Breast epithelium (tissue), 4 donors: ENCODE results near the gene ABCA13. TPM values are rescaled to one million over a fixed set of nuclear protein-coding genes. Genes with fewer than 3 reads are reported as not detected.

Experiments used
- DNase-seq, 2 donors: peaks; one replicate each; pipeline ENCODE4 v3.0.0-alpha.2; 2019; ENCODE audit warnings: low spot score in 2 of 2
- H3K27ac ChIP-seq, 2 donors: fragments of 200-600 bp; sonication (generic) in 1 of 2; one replicate each; pipeline ENCODE4 v1.5.1; 2016 to 2019; ENCODE audit warnings: mild to moderate bottlenecking in 1 of 2
- H3K27me3 ChIP-seq, 2 donors: fragments of 200-600 bp; sonication (generic) in 1 of 2; one replicate each; pipeline versions ENCODE4 v1.5.1 to v1.6.0; 2017 to 2019; ENCODE audit warnings: control low read depth in 1 of 2, mild to moderate bottlenecking in 1 of 2
- H3K36me3 ChIP-seq: fragments of 200-600 bp; one replicate; pipeline ENCODE4 v1.5.1; 2019
- H3K4me1 ChIP-seq, 2 donors: fragments of 200-600 bp; sonication (generic); one replicate each; pipeline ENCODE4 v1.5.1; 2016 to 2019; ENCODE audit warnings: control low read depth in 1 of 2
- H3K4me3 ChIP-seq, 3 donors: fragments of 200-600 bp; sonication (generic); 1 replicate in 2 of 3; 2 replicates in 1 of 3; pipeline ENCODE4 v1.5.1; 2016 to 2019; ENCODE audit warnings: mild to moderate bottlenecking in 3 of 3, moderate library complexity in 2 of 3
- H3K9me3 ChIP-seq, 2 donors: fragments of 200-600 bp; sonication (generic) in 1 of 2; one replicate each; pipeline ENCODE4 v1.5.1; 2016 to 2019; ENCODE audit warnings: control low read depth in 1 of 2
- POLR2A ChIP-seq: fragments of 450-650 bp; IDR thresholded peaks from one replicate; pipeline ENCODE4 v1.6.1; 2016; ENCODE audit warnings: antibody characterized with exemption, mild to moderate bottlenecking, moderate library complexity
- POLR2AphosphoS5 ChIP-seq, 3 donors: sonication (generic); formaldehyde crosslinking; IDR thresholded peaks; one replicate each; pipeline ENCODE4 v1.6.1; 2017; ENCODE audit warnings: antibody characterized with exemption in 3 of 3
- intact Hi-C: fragments of 100-400 bp; cut with DNase I; formaldehyde crosslinking; loops from one replicate; pipeline ENCODE4 v1.15.1; 2023; ENCODE audit warnings: low total_unique reads
- total RNA-seq, 3 donors: library from RNA; depleted of rRNA; stranded (reverse); fragments of >200 nt; gene quantifications; one replicate each; pipeline ENCODE4 v1.1.0, GENCODE V29; 2016
- TF ChIP-seq, protein P1 (sequence below), 3 donors: fragments of 450-650 bp; IDR thresholded peaks; one replicate each; pipeline ENCODE4 v1.5.1; 2016 to 2017; ENCODE audit warnings: antibody characterized with exemption in 3 of 3, mild to moderate bottlenecking in 3 of 3, moderate library complexity in 3 of 3

ABCA13 gene, protein sequence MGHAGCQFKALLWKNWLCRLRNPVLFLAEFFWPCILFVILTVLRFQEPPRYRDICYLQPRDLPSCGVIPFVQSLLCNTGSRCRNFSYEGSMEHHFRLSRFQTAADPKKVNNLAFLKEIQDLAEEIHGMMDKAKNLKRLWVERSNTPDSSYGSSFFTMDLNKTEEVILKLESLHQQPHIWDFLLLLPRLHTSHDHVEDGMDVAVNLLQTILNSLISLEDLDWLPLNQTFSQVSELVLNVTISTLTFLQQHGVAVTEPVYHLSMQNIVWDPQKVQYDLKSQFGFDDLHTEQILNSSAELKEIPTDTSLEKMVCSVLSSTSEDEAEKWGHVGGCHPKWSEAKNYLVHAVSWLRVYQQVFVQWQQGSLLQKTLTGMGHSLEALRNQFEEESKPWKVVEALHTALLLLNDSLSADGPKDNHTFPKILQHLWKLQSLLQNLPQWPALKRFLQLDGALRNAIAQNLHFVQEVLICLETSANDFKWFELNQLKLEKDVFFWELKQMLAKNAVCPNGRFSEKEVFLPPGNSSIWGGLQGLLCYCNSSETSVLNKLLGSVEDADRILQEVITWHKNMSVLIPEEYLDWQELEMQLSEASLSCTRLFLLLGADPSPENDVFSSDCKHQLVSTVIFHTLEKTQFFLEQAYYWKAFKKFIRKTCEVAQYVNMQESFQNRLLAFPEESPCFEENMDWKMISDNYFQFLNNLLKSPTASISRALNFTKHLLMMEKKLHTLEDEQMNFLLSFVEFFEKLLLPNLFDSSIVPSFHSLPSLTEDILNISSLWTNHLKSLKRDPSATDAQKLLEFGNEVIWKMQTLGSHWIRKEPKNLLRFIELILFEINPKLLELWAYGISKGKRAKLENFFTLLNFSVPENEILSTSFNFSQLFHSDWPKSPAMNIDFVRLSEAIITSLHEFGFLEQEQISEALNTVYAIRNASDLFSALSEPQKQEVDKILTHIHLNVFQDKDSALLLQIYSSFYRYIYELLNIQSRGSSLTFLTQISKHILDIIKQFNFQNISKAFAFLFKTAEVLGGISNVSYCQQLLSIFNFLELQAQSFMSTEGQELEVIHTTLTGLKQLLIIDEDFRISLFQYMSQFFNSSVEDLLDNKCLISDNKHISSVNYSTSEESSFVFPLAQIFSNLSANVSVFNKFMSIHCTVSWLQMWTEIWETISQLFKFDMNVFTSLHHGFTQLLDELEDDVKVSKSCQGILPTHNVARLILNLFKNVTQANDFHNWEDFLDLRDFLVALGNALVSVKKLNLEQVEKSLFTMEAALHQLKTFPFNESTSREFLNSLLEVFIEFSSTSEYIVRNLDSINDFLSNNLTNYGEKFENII (N-terminal part only)
- total RNA-seq, result under 1 TPM; under 0.01 to 0.29 (median under 0.01) TPM

DNA sequence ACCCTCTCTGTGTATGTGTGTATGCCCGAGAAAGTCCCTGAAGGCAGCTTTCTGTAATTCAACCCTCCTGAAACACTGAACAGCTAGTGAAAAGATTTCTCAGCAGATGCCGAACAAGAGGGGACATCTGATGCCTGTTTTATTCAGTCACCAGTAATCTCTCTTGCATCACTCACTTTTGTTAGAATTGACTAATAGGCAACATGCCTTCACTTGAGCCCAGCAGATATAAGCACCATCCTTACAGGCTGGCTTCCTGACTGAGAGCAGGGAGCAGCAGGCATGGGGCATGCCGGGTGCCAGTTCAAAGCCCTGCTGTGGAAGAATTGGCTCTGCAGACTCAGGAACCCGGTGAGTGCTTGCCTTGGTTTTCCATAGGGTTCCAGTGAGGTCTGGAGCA, at the start of gene ABCA13:
Gene ABCA13, plus strand, starts transcription at position 257 of the 400 bp plus-strand sequence. Its CDS starts 26 bp downstream, at position 283.
- no peak for TF ChIP-seq POLR2AphosphoS5 (IDR thresholded peaks at IDR 0.05)
- TF ChIP-seq, protein P1, sequence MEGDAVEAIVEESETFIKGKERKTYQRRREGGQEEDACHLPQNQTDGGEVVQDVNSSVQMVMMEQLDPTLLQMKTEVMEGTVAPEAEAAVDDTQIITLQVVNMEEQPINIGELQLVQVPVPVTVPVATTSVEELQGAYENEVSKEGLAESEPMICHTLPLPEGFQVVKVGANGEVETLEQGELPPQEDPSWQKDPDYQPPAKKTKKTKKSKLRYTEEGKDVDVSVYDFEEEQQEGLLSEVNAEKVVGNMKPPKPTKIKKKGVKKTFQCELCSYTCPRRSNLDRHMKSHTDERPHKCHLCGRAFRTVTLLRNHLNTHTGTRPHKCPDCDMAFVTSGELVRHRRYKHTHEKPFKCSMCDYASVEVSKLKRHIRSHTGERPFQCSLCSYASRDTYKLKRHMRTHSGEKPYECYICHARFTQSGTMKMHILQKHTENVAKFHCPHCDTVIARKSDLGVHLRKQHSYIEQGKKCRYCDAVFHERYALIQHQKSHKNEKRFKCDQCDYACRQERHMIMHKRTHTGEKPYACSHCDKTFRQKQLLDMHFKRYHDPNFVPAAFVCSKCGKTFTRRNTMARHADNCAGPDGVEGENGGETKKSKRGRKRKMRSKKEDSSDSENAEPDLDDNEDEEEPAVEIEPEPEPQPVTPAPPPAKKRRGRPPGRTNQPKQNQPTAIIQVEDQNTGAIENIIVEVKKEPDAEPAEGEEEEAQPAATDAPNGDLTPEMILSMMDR (IDR thresholded peaks at IDR 0.05), result no peak
- TF ChIP-seq POLR2A, result no peak
- no peak for DNase-seq

DNA sequence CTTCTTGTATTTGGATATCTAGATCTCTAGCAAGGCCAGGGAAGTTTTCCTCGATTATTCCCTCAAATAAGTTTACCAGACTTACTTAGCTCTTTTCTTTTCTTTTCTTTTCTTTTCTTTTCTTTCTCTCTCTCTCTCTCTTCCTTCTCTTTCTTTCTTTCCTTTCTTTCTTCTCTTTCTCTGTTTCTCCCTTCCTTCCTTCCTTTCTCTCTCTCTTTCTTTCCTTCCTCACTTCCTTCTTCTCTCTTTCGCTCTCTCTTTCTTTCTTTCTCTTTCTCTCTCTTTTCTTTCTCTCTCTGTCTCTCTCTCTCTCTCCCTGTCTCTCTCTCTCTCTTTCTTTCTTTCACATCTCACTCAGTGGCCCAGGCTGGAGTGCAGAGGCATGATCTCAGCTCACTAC, 45.2 kb upstream of the ABCA13 start:
- peaks cover 0 to 6% of the 10 kb centered on the region in 2 donors for H3K9me3 ChIP-seq
- no peak for DNase-seq
- no peaks in the 10 kb centered on the region for H3K4me1 ChIP-seq
- intact Hi-C loops, result no loop called here
- H3K4me3 ChIP-seq, result no peak overlapping the region
- TF ChIP-seq, protein P1 (IDR thresholded peaks at IDR 0.05), result no peak
- H3K27me3 ChIP-seq, result no peaks in the 10 kb centered on the region
- H3K27ac ChIP-seq, result no peak overlapping the region
- H3K36me3 ChIP-seq, result peaks cover 4% of the 10 kb centered on the region

More for the DNA sequence above, at the start of gene ABCA13:
- Histone ChIP-seq H3K9me3 (no peaks in the 10 kb centered on the region), H3K36me3 (no peaks in the 10 kb centered on the region), H3K27me3 (no peaks in the 10 kb centered on the region), H3K4me3 (no peak within 1 kb of the TSS), H3K27ac (no peak within 1 kb of the TSS), H3K4me1 (no peaks in the 10 kb centered on the region)
- intact Hi-C loops, result no loop called here

DNA sequence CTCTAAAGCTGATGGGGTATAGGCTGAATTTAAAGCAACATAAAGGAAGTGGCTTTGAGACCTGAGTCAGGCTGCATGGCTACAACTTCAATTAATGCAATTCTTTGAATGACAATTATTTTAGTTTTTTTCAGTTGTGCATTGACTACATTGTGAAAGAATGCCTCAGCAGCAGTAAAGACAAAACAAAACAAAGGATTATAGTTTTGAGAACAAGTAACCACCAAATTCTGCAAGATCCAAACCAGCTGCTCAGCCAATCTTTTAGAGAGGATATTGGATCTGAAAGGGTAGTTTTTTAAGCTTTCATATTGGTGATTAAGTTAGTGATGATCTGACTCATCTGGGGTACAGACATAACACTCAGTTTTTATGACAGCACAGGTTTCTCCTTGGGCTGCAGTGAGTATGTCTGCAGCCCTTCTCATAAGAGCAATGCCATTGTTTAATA, 40.6 kb upstream of the ABCA13 start:
- no peak for DNase-seq
- TF ChIP-seq POLR2AphosphoS5 (IDR thresholded peaks at IDR 0.05), result no peak
- TF ChIP-seq, protein P1 (IDR thresholded peaks at IDR 0.05), result no peak
- TF ChIP-seq POLR2A, result no peak
- H3K4me3 ChIP-seq, result no peak overlapping the region
- no peak overlapping the region for H3K27ac ChIP-seq
- intact Hi-C loops, result no loop called here
- H3K4me1 ChIP-seq, result no peaks in the 10 kb centered on the region
- no peaks in the 10 kb centered on the region for H3K27me3 ChIP-seq
- peaks cover 0 to 6% of the 10 kb centered on the region in 2 donors for H3K9me3 ChIP-seq
- no peaks in the 10 kb centered on the region for H3K36me3 ChIP-seq

DNA sequence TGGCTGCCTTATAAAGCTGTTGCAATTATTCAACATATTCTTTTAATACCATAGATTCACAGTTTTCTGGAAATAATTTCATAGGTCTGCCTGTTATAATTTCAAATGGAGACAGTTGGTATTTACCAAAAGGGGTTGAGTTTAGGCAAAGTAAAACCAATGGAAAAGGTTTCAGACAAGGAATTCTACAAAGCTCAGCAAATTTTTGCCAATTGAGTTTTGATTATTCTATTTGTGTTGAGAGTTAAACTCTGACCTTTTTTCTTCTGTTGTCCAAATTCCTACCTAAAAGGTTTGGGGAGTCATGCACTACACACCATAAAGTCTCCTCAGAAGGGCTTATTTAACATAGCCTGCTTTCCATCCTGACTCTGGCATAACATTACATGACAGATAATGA, 38.5 kb upstream of the ABCA13 start:
- TF ChIP-seq, protein P1 (IDR thresholded peaks at IDR 0.05), result no peak
- TF ChIP-seq POLR2A, result no peak
- TF ChIP-seq POLR2AphosphoS5 (IDR thresholded peaks at IDR 0.05), result no peak
- intact Hi-C loops, result no loop called here

More for the DNA sequence above, 38.5 kb upstream of the ABCA13 start:
- H3K9me3 ChIP-seq, result no peaks in the 10 kb centered on the region
- H3K4me3 ChIP-seq, result no peak overlapping the region
- no peaks in the 10 kb centered on the region for H3K4me1 ChIP-seq
- no peak for DNase-seq
- no peaks in the 10 kb centered on the region for H3K27me3 ChIP-seq
- no peak overlapping the region for H3K27ac ChIP-seq
- H3K36me3 ChIP-seq, result no peaks in the 10 kb centered on the region
